GM19043 (cell line): ENCODE data around the gene PEX26.
"Not testable (repeated sequence)": the region's sequence is repeated elsewhere in the genome, so short reads cannot be mapped to it uniquely, and the experiment has no call there.

Experiments
- ATAC-seq: cut with Tn5 transposase; IDR thresholded peaks from one replicate; pipeline ENCODE4 v1.9.1; 2021; ENCODE audit warnings: low read depth; ENCODE audit not compliant: unreplicated experiment

Gene PEX26

DNA sequence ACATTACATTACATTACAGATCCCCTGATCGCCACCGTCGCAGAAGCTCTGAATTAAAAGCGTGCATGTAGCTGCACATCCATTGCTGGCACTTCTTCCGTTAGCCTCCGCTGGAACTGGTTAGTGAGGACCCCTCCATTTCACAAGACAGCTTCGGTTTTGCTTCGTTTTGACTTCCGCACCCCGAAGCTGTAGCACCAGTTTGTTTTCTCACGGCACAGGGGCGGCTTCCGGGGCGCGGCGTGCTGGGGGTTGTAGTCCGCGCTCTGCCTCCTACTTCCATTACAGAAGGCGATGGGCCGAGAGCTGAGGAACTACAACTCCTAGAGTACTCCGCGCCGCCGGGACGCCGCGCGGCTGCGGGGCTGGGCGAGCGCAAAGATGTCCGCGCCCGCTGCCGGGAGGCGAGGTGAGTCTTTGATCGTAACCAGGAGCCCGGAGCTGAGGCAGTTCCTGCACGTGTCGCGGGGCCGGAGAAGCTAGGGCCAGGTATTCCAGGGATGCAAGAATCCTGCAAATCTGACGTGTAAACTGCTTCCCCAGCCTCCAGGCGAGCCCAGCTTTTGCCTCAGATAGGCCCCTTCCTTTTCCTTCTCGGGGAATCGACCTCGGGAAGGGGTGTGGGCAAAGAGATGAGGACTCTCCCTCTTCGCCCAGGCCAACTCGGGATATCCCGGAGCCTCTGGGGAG, at the start of gene PEX26:
TSS of gene PEX26 (plus strand) at position 352 of the 690 bp plus-strand sequence. CDS start 387 bp downstream, outside the sequence.
- ATAC-seq: peak; percentile 97

DNA sequence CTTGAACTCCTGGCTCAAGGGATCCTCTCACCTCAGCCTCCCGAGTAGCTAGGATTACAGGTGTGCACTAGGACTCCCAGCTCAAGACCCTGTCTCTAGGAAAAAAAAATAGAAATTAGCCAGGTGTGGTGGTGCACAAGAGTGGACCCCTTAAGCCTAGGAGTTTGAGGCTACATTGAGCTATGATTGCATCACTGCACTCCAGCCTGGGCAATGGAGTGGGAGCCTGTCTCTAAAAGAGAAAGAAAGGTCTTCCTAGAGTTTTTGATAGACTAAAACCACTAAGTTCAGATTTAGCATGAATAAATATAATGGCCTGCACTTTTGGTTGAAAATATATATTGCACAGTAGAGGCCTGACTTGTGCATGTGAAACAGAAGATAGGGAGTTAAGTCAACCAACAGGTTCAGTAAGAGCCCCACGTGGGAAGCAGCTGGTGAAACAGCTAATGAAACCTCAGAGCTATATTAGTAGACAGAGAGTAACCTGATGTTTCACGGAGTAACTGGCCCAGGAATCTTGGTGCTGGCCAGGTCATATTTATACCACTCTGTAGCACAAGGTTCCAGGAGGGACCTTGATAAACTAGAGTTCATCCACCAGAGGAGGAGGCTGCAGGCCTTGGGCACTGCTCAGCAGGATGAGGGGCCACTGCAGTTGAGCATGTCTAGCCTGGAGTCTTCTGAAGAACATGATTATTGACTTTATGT, 48.8 kb upstream of the PEX26 start:
- no peak for ATAC-seq

DNA sequence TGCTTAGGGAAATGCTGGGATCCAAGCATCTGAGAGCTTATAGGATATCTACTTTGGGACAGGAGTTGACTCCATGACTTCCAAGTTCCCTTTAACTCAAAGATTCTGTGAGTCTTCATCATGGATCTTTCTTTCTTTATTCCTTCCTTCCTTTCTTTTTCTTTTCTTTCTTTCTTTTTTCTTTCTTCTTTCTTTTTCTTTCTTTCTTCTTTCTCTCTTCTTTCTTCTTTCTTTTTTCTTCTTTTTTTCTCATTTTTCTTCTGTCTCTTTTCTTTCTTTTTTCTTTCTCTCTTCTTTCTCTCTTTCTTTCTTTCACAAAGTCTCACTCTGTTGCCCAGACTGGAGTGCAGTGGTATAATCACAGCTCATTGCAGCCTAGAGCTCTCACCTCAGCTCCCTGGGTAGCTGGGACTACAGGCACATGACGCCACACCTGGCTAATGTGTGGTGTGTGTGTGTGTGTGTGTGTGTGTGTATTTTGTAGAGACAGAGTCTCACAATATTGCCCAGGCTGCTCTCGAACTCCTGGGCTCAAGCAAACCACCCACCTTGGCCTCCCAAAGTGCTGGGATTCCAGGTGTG, 48.0 kb upstream of the PEX26 start:
- ATAC-seq: no peak

DNA sequence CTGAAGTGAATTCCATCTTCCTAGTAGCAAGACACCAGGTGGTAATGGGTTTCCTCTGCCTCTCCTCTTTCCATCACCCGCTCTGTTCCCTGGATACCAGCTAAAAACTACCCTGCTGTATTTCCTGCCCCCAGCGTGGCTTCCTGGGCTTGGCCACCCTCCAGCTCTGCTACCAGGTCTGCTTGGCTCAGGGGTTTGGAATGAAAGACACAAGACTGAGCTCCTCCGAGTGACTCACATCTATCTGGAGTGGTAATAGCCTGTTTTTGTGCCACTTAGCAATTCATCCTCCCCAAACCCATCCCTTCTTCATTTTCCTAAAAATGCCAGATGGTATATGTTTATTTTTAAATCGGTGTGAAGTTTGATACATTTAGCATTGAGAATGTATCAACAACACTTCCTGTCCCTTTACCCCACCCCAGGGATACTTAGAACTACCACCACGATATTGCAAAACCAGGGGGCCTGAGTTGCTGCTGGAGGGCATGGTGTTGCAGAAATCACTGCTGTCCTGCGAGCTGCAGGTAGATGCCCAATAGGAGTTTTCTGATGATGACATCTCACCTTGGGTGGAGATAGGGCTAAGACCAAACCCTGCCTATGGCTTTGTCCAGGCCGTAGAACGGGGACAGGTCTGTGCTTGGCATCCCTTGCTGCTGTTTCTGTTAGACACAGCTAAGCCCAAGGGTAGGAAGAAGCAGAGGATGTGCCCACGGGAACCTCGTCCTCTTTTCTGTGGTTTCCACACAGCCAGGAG, 45.9 kb upstream of the PEX26 start:
- ATAC-seq: no peak

DNA sequence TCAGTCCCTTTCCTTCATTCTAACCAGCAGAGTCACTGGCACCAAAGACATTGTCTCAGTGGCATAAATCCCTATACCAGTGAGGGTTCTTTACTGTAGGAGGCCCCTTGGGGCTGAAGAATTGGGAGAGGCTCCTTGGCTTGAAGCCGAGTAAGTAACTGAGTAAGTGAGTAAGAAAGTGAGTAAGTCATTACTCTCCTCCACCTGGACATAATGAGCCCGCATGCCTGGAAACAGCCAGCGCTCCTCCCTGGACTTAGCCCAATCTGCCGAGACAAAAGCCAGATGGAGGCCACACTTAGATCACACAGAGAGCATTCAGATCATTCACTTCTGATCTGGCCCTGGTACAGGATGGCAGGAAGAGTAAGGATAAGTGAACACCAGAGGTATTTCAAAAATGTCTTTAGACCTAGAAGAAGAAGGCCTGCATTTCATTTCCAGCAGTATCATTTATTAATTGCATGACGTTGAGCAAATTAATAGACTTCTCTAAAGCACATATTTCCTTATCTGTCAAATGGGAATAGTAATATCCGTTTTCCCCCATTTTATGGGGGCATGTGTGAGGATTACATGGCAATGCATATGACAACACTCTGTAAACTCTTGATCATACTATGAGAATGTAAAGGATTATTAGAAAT, 45.2 kb upstream of the PEX26 start:
- no peak for ATAC-seq

DNA sequence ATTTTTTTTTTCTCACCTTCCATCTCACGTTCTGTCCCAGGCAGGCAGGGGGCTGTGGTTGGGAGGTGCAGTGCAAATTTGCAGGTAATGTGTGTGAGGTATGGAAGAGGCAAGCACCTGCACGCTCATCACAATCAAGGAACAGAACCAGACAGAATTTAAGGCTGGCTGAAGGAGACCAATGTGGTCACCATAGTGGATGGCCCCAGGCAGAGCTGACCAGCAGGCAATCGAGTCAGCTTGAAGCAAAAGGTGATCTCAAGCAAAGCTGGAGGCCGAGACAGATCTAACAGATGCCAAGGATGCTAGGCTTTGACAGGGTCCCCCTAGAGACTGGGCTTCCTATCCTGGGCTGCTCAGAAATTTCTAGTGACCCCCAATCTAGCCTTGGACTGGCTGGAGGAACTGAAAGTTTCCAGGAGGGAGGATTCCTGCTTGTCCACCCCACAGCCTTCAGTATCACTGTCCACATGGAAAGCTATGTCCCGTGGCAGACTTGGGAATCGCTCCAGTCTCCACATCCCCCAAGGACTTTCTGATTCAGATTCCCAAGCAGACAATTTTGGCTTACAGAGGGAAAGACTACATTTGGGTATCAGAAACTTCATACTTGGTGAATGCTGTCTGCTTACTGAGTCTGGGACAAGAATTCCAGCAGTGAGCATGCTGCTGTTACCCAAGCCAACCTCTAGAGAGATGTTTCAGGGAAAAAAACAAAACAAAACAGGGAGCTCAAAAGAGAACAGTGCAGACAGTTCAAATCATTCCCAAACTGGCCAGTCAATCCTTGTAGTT, 44.4 kb upstream of the PEX26 start:
- ATAC-seq: no peak

DNA sequence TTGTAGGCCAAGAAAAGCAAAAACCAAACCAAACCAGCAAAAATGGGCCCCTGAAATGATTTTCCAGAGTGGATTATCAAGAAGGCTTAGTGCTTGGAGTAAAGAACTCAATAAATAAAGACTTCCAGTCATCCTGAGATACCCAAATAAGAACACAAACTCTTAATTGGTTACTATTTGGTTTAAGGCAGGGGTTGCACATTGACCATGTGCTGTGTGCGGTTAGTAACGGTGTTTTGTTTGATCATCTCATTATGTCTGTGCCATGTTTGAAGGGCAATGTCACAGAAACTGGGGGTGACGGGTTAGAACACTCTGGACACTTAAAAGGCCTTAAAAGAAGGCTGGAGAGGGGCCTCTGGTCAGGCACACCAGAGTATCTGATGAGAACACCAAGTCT, 43.7 kb upstream of the PEX26 start:
- ATAC-seq: no peak

DNA sequence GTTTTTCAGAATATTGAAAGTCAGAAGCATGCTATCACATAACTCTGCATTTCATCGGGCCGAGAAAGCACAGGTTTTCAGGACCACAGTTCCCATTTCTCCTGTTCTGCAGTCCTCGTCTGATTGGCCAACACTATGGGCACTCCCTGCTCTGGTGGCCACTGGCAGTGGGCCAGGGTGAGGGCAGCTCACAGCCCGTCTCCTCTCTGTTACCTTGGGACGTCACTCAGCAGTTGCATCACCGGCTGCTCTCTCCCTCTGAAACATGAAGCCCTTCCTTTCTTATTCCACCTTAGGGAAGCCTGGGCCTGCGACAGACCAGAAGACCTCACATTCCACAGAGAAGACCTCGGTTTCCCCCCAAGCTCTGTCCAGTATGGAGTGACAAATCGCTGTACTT, 42.0 kb upstream of the PEX26 start:
- no peak for ATAC-seq

DNA sequence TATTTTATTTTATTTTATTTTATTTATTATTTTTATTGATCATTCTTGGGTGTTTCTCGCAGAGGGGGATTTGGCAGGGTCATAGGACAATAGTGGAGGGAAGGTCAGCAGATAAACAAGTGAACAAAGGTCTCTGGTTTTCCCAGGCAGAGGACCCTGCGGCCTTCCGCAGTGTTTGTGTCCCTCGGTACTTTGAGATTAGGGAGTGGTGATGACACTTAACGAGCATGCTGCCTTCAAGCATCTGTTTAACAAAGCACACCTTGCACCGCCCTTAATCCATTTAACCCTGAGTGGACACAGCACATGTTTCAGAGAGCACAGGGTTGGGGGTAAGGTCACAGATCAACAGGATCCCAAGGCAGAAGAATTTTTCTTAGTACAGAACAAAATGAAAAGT, 36.9 kb upstream of the PEX26 start:
- not testable (repeated sequence) for ATAC-seq

DNA sequence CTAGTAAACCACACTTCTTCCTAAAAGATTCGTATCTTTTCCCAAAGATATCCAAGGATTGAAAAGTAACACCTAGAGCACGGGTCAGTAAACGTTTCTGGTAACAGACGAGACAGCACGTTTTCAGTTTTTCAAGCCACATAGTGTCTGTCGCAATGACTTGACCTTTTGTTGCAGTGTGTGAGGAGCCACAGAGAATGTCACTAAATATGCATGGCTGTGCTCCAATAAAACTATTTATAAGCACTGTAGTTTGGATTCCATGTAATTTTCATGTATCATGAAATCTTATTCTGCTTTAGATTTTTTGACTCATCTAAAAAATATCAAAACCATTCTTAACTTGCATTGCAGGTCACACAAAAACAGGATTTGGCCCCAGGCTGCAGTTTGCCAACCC, 35.1 kb upstream of the PEX26 start:
- no peak for ATAC-seq

DNA sequence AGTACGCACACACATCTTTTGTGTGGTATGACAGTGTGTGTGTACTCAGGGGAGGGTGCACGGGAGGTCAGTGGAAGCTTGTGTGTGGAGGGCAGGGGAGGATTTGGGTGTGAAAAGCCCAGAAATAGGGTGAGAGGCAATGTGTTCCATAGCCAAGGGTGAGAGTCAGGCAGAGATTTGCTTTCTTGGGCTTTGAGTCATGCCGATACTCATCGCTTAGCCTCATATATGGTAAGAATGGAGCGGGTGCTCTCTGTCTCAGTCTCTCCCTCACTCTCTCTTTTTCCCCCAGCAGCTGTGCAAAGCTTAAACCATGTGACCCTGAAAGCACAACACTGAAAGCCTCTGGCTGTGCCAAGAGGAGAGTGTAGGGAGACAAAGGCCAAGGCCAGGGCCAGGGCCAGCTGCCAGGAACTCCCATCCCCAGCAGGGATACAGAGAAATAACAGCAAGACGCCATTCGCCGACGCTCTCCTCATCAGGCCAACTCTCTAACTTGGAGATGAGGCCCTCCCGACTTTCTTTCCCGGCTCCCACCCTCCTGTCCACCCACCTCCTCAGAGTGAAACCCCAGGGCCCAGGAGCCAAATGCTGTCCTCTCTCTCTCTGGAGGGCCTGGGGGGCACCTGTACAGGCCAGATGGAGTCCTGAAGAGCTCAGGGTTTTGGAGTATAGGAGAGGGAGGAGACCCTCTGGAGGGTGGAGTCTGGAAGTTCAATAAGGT, 33.1 kb upstream of the PEX26 start:
- no peak for ATAC-seq

DNA sequence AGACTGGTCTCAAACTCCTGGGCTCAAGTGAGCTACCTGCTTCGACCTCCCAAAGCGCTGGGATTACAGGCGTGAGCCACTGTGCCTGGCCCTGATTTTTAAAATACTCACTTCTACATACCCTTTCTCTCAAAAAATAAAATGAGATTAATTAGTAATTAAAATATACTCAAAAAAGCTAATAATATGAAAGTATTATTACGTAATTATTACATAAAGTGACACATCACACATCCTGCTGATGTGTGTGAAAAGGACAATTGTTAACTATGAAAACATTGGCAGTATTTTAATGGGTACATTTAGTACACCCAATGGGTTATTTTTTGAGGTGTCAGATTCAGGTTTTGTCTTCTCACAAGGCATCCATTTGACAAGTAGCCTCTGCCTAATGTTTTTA, 32.0 kb upstream of the PEX26 start:
- no peak for ATAC-seq

DNA sequence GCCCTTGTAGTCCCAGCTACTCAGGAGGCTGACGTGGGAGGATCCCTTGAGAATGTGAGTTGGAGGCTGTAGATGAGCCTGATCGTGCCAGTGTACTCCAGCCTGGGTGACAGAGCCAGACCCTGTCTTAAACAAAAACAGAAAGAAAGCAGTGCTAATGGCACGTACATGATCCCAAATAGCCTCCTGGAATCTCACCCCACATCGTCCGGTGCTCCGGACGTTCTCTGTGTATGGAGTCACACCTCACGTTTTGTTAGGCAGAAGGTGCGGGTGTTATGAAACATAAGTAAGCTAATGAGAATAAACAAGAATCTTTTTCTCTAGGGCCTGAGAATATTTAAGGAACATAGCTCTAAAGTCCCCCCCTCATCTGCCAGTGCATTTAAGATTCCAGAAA, 29.7 kb upstream of the PEX26 start:
- no peak for ATAC-seq

DNA sequence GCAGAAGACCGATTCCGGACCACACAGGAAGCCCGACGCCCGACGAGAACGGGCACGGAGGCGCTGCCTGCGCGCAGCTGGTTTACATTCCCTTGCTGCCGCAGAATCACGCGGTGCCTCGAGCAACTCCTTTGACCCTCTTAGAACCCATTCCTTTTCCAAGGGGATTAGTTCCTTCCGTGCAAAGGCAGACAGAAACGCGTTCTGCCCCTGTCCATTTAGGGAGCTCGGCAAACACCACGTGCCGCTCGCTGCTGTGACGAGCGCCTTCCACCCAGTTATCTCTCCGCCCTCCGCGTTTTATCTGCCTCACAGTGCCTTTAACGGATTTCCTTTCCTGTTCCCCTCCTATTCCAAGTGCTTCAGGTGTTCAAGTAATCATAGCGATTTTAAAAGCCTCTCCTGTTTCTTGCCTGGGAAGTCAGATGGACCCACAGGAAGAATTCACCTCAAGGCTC, 29.3 kb upstream of the PEX26 start:
- ATAC-seq: no peak

DNA sequence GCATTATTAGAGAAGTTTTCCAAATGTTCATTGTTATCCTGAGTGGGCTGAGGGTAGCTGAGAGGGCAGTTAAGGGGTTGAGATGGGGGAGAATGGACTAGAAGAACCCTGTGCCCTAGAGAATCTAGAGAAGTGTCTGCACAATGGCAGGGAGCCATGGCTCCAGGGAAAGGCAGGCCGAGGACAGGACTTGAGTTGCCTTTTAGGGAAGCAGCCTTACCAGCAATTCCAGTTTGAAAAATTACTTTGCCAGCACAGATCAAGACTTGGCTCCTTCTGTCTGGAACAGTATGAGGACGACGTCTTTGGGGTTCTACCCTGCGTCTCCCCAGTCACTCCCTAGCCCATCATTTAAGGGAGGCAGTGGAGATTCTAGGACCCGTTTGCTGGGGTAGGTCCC, 27.7 kb upstream of the PEX26 start:
- ATAC-seq: no peak

DNA sequence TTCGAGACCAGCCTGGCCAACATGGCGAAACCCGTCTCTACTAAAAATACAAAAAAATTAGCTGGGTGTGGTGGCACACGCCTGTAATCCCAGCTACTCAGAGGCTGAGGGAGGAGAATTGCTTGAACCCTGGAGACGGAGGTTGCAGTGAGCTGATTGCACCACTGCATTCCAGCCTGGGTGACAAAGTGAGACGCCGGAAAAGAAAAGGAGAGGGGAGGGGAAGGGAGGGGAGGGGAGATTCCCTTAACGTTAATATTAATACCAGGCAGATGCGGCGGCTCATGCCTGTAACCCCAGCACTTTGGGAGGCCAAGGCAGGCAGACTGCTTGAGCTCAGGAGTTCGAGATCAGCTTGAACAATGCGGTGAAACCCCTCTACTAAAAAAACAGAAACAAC, 26.7 kb upstream of the PEX26 start:
- ATAC-seq: not testable (repeated sequence)

DNA sequence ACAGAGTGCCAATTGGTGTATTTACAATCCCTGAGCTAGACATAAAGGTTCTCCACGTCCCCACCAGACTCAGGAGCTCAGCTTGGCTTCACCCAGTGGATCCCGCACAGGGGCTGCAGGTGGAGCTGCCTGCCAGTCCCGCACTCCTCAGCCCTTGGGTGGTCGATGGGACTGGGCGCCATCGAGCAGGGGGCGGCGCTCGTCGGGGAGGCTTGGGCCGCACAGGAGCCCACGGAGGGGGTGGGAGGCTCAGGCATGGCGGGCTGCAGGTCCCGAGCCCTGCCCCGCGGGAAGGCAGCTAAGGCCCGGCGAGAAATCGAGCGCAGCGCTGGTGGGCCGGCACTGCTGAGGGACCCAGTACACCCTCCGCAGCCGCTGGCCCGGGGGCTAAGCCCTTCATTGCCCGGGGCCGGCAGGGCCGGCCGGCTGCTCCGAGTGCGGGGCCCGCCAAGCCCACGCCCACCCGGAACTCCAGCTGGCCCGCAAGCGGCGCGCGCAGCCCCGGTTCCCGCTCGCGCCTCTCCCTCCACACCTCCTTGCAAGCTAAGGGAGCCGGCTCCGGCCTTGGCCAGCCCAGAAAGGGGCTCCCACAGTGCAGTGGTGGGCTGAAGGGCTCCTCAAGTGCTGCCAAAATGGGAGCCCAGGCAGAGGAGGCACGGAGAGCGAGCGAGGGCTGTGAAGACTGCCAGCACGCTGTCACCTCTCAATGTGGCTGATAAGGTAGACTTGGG, 24.4 kb upstream of the PEX26 start:
- not testable (repeated sequence) for ATAC-seq

DNA sequence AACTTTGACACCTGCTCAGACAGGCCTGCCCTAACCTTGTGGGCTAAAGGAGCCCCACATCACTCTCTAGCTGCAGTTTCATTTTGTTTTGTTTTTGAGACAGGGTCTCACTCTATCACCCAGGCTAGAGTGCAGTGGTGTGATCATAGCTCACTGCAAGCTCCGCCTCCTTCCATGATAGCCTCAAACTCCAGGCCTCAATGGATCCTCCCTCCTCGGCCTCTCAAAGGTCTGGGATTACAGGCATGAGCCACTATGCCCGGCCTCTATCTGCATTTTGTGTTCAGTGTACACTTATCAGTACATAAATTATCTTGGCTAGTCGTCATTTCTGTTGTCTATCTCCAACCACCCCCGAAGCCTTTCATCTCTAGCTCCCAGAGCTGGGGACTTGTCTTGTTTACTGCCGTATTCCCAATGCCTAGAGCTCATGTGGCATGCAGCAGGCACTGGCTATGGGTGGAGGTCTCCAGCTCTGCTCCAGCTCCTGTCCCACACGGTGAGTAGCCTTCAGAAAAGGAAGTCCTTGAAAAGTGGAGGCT, 22.1 kb upstream of the PEX26 start:
- no peak for ATAC-seq
